GM23338 (cell line): Measurements from ENCODE around the gene ZNF609. TPM values are rescaled to one million over a fixed set of nuclear protein-coding genes. Genes with fewer than 3 reads are reported as not detected.
A peak's percentile ranks its signal among the peaks of the same experiment; 100 is the strongest.

Experiments
- ATAC-seq: fragments of 200-7000 bp; cut with Tn5 transposase; 3 replicates; pipeline ENCODE4 v1.9.1; 2020
- DNase-seq: peaks from one replicate; pipeline ENCODE4 v3.0.0-alpha.2; 2015; ENCODE audit warnings: low spot score
- H2AFZ ChIP-seq: fragments of 200-600 bp; sonication (generic); 2 replicates; pipeline ENCODE4 v1.8.0; 2016; ENCODE audit warnings: antibody characterized with exemption, mild to moderate bottlenecking, moderate library complexity
- H3F3A ChIP-seq: fragments of 200-600 bp; sonication (generic); replicated peaks from 2 replicates; pipeline ENCODE4 v1.8.0; 2017; ENCODE audit warnings: antibody characterized with exemption, mixed run types, low read depth
- H3K27ac ChIP-seq: fragments of 200-600 bp; sonication (generic); 2 replicates; pipeline ENCODE4 v1.6.1; 2016; ENCODE audit warnings: low read depth
- H3K27me3 ChIP-seq: fragments of 200-600 bp; sonication (generic); 2 replicates; pipeline ENCODE4 v1.8.0; 2016; ENCODE audit warnings: mild to moderate bottlenecking, mixed run types, moderate library complexity; ENCODE audit not compliant: insufficient read depth
- H3K36me3 ChIP-seq: fragments of 200-600 bp; sonication (generic); 2 replicates; pipeline ENCODE4 v1.8.0; 2016; ENCODE audit warnings: mild to moderate bottlenecking; ENCODE audit not compliant: insufficient read depth
- H3K4me1 ChIP-seq: fragments of 200-600 bp; sonication (generic); 2 replicates; pipeline ENCODE4 v1.8.0; 2016; ENCODE audit warnings: mild to moderate bottlenecking, moderate library complexity; ENCODE audit not compliant: insufficient read depth
- H3K4me2 ChIP-seq: fragments of 200-600 bp; sonication (generic); 2 replicates; pipeline ENCODE4 v1.7.1; 2017; ENCODE audit warnings: mixed run types
- H3K4me3 ChIP-seq: fragments of 200-600 bp; sonication (generic); 2 replicates; pipeline ENCODE4 v1.6.1; 2016; ENCODE audit warnings: mixed run types
- H3K79me2 ChIP-seq: fragments of 200-600 bp; sonication (generic); replicated peaks from 2 replicates; pipeline ENCODE4 v1.8.0; 2017; ENCODE audit warnings: mild to moderate bottlenecking; ENCODE audit not compliant: insufficient read depth
- H3K9me2 ChIP-seq: fragments of 200-600 bp; sonication (generic); 2 replicates; pipeline ENCODE4 v1.8.0; 2017; ENCODE audit not compliant: insufficient read depth
- H4K20me1 ChIP-seq: fragments of 200-600 bp; sonication (generic); replicated peaks from 2 replicates; pipeline ENCODE4 v1.8.0; 2017; ENCODE audit warnings: mild to moderate bottlenecking; ENCODE audit not compliant: insufficient read depth
- H3K27ac Mint-ChIP-seq: 2 replicates; pipeline ENCODE4 v1.8.0; 2020; ENCODE audit warnings: inconsistent platforms, mild to moderate bottlenecking, moderate library complexity, mixed read lengths
- H3K27me3 Mint-ChIP-seq: 3 replicates; pipeline ENCODE4 v1.8.0; 2022; ENCODE audit warnings: low read depth, mild to moderate bottlenecking, moderate library complexity, mixed read lengths, inconsistent platforms; ENCODE audit not compliant: insufficient read depth, poor library complexity
- H3K36me3 Mint-ChIP-seq: 3 replicates; pipeline ENCODE4 v1.8.0; 2021; ENCODE audit warnings: low read depth, mild to moderate bottlenecking, inconsistent platforms, moderate library complexity, mixed read lengths
- H3K4me1 Mint-ChIP-seq: 3 replicates; pipeline ENCODE4 v1.8.0; 2020; ENCODE audit warnings: mild to moderate bottlenecking, inconsistent platforms, mixed read lengths
- H3K4me3 Mint-ChIP-seq: 3 replicates; pipeline ENCODE4 v1.8.0; 2021; ENCODE audit warnings: moderate library complexity, mild to moderate bottlenecking, inconsistent platforms, mixed read lengths
- H3K9me3 Mint-ChIP-seq: 3 replicates; pipeline ENCODE4 v1.8.0; 2020; ENCODE audit warnings: moderate library complexity, mild to moderate bottlenecking, inconsistent platforms, mixed read lengths
- CREB1 ChIP-seq: fragments of 250-450 bp; sonication (Bioruptor Pico); IDR thresholded peaks from 2 replicates; pipeline ENCODE4 v1.5.0; 2020; ENCODE audit warnings: low read depth, mild to moderate bottlenecking, moderate library complexity
- EZH2 ChIP-seq: fragments of 200-600 bp; sonication (generic); IDR thresholded peaks from one replicate; pipeline ENCODE4 v1.8.0; 2017; ENCODE audit warnings: antibody characterized with exemption, mild to moderate bottlenecking, low read depth; ENCODE audit not compliant: unreplicated experiment
- STAT1 ChIP-seq: IDR thresholded peaks from one replicate; pipeline ENCODE4 v1.6.1; 2016; ENCODE audit warnings: antibody characterized with exemption; ENCODE audit not compliant: unreplicated experiment
- ZNF114 ChIP-seq: fragments of 250-450 bp; sonication (Bioruptor Pico); IDR thresholded peaks from 2 replicates; pipeline ENCODE4 v1.5.0; 2020; ENCODE audit warnings: mild to moderate bottlenecking, moderate library complexity
- ZNF331 ChIP-seq: fragments of 250-450 bp; sonication (Bioruptor Pico); IDR thresholded peaks from 2 replicates; pipeline ENCODE4 v1.5.0; 2020; ENCODE audit warnings: low read depth, mild to moderate bottlenecking, moderate library complexity
- polyA plus RNA-seq: library from polyadenylated mRNA; unstranded; fragments of >200 nt; fragmentation: Nextera tagmentation; extraction: Ambion mirVana; gene quantifications from 2 replicates; pipeline ENCODE4 v1.2.1, GENCODE V29; 2016
- total RNA-seq: library from RNA; depleted of rRNA; stranded (reverse); fragments of >200 nt; shearing (Covaris generic); gene quantifications from 2 replicates; pipeline ENCODE4 v1.2.3, GENCODE V29; 2014
- TF ChIP-seq, protein P1 (sequence below): IDR thresholded peaks from one replicate; pipeline ENCODE4 v1.6.1; 2018; ENCODE audit warnings: antibody characterized with exemption; ENCODE audit not compliant: unreplicated experiment
- TF ChIP-seq, protein P2 (sequence below): fragments of 250-450 bp; sonication (Bioruptor Pico); IDR thresholded peaks from 2 replicates; pipeline ENCODE4 v1.5.0; 2020; ENCODE audit warnings: mild to moderate bottlenecking, moderate library complexity
- TF ChIP-seq, protein P3 (sequence below): IDR thresholded peaks from 2 replicates; pipeline ENCODE4 v1.6.1; 2016; ENCODE audit warnings: antibody characterized with exemption
- TF ChIP-seq, protein P4 (sequence below), 2 experiments: fragments of 200-600 bp in 1 of 2; sonication (generic) in 1 of 2; conservative IDR thresholded peaks; 2 replicates each; pipeline versions ENCODE4 v1.5.1 to v1.6.1; 2016 to 2017; ENCODE audit warnings: antibody characterized with exemption in 2 of 2, low read depth in 2 of 2, mild to moderate bottlenecking in 2 of 2, moderate library complexity in 1 of 2

Gene ZNF609
- total and polyA plus RNA-seq, 2 experiments from 2014 or later: 26.4 to 40.2 TPM

- Mint-ChIP-seq H3K36me3 (peaks cover 92% of the 10 kb centered on the region), H3K27me3 (peaks cover 19% of the 10 kb centered on the region), H3K4me1 (peaks cover 78% of the 10 kb centered on the region), H3K27ac (0 out of 2 replicates have a peak overlapping the region, but pooled peaks have one; percentile 65), H3K4me3 (no peak overlapping the region), H3K9me3 (no peaks in the 10 kb centered on the region)
- no peak overlapping the region for H3K4me3 ChIP-seq
- H3K36me3 ChIP-seq: peaks cover 59% of the 10 kb centered on the region
- H3K4me1 ChIP-seq: peaks cover 44% of the 10 kb centered on the region
- H3K79me2 ChIP-seq: peaks cover 95% of the 10 kb centered on the region
- no peaks in the 10 kb centered on the region for H3K27me3 ChIP-seq
- H3K4me2 ChIP-seq: no peak overlapping the region
- H3K27ac ChIP-seq: peak overlapping the region; percentile 33; the same call in 1 of the 2 replicates
- DNase-seq (no peak), ATAC-seq (no peak)
- H3K9me2 ChIP-seq: no peaks in the 10 kb centered on the region
- no peak for TF ChIP-seq STAT1
- no peak for TF ChIP-seq ZNF331 (CRISPR knock-in tag)
- TF ChIP-seq, protein P1, sequence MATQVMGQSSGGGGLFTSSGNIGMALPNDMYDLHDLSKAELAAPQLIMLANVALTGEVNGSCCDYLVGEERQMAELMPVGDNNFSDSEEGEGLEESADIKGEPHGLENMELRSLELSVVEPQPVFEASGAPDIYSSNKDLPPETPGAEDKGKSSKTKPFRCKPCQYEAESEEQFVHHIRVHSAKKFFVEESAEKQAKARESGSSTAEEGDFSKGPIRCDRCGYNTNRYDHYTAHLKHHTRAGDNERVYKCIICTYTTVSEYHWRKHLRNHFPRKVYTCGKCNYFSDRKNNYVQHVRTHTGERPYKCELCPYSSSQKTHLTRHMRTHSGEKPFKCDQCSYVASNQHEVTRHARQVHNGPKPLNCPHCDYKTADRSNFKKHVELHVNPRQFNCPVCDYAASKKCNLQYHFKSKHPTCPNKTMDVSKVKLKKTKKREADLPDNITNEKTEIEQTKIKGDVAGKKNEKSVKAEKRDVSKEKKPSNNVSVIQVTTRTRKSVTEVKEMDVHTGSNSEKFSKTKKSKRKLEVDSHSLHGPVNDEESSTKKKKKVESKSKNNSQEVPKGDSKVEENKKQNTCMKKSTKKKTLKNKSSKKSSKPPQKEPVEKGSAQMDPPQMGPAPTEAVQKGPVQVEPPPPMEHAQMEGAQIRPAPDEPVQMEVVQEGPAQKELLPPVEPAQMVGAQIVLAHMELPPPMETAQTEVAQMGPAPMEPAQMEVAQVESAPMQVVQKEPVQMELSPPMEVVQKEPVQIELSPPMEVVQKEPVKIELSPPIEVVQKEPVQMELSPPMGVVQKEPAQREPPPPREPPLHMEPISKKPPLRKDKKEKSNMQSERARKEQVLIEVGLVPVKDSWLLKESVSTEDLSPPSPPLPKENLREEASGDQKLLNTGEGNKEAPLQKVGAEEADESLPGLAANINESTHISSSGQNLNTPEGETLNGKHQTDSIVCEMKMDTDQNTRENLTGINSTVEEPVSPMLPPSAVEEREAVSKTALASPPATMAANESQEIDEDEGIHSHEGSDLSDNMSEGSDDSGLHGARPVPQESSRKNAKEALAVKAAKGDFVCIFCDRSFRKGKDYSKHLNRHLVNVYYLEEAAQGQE: no peak
- no peak for TF ChIP-seq EZH2
- TF ChIP-seq, protein P2, sequence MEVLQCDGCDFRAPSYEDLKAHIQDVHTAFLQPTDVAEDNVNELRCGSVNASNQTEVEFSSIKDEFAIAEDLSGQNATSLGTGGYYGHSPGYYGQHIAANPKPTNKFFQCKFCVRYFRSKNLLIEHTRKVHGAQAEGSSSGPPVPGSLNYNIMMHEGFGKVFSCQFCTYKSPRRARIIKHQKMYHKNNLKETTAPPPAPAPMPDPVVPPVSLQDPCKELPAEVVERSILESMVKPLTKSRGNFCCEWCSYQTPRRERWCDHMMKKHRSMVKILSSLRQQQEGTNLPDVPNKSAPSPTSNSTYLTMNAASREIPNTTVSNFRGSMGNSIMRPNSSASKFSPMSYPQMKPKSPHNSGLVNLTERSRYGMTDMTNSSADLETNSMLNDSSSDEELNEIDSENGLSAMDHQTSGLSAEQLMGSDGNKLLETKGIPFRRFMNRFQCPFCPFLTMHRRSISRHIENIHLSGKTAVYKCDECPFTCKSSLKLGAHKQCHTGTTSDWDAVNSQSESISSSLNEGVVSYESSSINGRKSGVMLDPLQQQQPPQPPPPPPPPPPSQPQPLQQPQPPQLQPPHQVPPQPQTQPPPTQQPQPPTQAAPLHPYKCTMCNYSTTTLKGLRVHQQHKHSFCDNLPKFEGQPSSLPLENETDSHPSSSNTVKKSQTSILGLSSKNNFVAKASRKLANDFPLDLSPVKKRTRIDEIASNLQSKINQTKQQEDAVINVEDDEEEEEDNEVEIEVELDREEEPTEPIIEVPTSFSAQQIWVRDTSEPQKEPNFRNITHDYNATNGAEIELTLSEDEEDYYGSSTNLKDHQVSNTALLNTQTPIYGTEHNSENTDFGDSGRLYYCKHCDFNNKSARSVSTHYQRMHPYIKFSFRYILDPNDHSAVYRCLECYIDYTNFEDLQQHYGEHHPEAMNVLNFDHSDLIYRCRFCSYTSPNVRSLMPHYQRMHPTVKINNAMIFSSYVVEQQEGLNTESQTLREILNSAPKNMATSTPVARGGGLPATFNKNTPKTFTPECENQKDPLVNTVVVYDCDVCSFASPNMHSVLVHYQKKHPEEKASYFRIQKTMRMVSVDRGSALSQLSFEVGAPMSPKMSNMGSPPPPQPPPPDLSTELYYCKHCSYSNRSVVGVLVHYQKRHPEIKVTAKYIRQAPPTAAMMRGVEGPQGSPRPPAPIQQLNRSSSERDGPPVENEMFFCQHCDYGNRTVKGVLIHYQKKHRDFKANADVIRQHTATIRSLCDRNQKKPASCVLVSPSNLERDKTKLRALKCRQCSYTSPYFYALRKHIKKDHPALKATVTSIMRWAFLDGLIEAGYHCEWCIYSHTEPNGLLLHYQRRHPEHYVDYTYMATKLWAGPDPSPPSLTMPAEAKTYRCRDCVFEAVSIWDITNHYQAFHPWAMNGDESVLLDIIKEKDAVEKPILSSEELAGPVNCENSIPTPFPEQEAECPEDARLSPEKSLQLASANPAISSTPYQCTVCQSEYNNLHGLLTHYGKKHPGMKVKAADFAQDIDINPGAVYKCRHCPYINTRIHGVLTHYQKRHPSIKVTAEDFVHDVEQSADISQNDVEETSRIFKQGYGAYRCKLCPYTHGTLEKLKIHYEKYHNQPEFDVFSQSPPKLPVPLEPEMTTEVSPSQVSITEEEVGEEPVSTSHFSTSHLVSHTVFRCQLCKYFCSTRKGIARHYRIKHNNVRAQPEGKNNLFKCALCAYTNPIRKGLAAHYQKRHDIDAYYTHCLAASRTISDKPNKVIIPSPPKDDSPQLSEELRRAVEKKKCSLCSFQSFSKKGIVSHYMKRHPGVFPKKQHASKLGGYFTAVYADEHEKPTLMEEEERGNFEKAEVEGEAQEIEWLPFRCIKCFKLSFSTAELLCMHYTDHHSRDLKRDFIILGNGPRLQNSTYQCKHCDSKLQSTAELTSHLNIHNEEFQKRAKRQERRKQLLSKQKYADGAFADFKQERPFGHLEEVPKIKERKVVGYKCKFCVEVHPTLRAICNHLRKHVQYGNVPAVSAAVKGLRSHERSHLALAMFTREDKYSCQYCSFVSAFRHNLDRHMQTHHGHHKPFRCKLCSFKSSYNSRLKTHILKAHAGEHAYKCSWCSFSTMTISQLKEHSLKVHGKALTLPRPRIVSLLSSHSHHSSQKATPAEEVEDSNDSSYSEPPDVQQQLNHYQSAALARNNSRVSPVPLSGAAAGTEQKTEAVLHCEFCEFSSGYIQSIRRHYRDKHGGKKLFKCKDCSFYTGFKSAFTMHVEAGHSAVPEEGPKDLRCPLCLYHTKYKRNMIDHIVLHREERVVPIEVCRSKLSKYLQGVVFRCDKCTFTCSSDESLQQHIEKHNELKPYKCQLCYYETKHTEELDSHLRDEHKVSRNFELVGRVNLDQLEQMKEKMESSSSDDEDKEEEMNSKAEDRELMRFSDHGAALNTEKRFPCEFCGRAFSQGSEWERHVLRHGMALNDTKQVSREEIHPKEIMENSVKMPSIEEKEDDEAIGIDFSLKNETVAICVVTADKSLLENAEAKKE (CRISPR knock-in tag): no peak
- TF ChIP-seq, protein P3, sequence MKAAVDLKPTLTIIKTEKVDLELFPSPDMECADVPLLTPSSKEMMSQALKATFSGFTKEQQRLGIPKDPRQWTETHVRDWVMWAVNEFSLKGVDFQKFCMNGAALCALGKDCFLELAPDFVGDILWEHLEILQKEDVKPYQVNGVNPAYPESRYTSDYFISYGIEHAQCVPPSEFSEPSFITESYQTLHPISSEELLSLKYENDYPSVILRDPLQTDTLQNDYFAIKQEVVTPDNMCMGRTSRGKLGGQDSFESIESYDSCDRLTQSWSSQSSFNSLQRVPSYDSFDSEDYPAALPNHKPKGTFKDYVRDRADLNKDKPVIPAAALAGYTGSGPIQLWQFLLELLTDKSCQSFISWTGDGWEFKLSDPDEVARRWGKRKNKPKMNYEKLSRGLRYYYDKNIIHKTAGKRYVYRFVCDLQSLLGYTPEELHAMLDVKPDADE: no peak
- TF ChIP-seq ZNF114 (CRISPR knock-in tag): no peak
- TF ChIP-seq, protein P4, sequence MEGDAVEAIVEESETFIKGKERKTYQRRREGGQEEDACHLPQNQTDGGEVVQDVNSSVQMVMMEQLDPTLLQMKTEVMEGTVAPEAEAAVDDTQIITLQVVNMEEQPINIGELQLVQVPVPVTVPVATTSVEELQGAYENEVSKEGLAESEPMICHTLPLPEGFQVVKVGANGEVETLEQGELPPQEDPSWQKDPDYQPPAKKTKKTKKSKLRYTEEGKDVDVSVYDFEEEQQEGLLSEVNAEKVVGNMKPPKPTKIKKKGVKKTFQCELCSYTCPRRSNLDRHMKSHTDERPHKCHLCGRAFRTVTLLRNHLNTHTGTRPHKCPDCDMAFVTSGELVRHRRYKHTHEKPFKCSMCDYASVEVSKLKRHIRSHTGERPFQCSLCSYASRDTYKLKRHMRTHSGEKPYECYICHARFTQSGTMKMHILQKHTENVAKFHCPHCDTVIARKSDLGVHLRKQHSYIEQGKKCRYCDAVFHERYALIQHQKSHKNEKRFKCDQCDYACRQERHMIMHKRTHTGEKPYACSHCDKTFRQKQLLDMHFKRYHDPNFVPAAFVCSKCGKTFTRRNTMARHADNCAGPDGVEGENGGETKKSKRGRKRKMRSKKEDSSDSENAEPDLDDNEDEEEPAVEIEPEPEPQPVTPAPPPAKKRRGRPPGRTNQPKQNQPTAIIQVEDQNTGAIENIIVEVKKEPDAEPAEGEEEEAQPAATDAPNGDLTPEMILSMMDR (conservative IDR thresholded peaks at IDR 0.05; ENCODE audit: low read depth in 2 of 2): no peak
- TF ChIP-seq CREB1: no peak
- peaks cover 63% of the 10 kb centered on the region for H3F3A ChIP-seq
- no peak overlapping the region for H2AFZ ChIP-seq
- peaks cover 90% of the 10 kb centered on the region for H4K20me1 ChIP-seq
These were observed 234.4 kb downstream of the ZNF609 start for GRCh38 chr15:64694816-64695215.
